ENCODE measurements around the gene SNPH. TPM values are rescaled to one million over a fixed set of nuclear protein-coding genes. Genes with fewer than 3 reads are reported as not detected.

The SNPH gene
- total RNA-seq, 1 experiment from 2014 or later, result 21.4 TPM

DNA sequence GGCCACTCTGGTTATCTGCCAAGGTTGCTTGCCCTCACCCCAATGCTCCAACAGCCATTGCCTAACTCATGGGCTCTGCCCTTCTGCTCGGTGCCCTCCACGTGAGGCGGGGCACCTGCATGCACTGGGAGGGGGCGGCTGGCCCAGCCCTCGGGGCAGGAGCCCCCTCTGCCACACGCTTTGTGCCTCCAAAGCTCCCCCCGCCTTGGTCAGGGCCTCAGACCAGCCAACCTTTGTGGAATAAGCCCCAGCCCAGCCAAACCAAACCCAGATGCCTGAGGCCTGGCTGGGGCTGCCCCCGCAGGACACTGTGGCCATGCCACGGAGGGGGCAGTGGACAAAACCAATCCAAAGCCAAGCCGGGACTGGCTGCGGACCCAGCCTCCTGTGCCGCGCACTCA lies 41.5 kb downstream of the SNPH start:
- POLR2A ChIA-PET (ENCODE audit: unreplicated experiment), result no interaction called here
- Histone ChIP-seq H3K4me3 (ENCODE audit: low read length) (no peak overlapping the region), H3K4me1 (ENCODE audit: insufficient read depth, low read length) (no peaks in the 10 kb centered on the region), H2AFZ (ENCODE audit: low read length) (no peak overlapping the region), H3K27ac (ENCODE audit: low read length) (no peak overlapping the region), H3K9me2 (replicated peaks; ENCODE audit: low read length) (no peaks in the 10 kb centered on the region), H4K20me1 (ENCODE audit: low read length) (no peaks in the 10 kb centered on the region), H3K9me3 (ENCODE audit: low read length) (no peaks in the 10 kb centered on the region), H3F3A (ENCODE audit: low read length, unreplicated experiment) (no peaks in the 10 kb centered on the region), H3K27me3 (ENCODE audit: low read length) (no peaks in the 10 kb centered on the region), H3K4me2 (ENCODE audit: low read length) (no peak overlapping the region), H3K79me2 (ENCODE audit: low read length) (no peaks in the 10 kb centered on the region), H3K9ac (ENCODE audit: low read length) (no peak overlapping the region), H3K36me3 (ENCODE audit: low read depth, low read length) (no peaks in the 10 kb centered on the region)
- intact Hi-C loops (cut with micrococcal nuclease), result no loop called here
- BruUV-seq (replicated peaks), result no TSS peak
- DNase-seq (no peak), ATAC-seq (no peak)
- TF ChIP-seq, protein P1, sequence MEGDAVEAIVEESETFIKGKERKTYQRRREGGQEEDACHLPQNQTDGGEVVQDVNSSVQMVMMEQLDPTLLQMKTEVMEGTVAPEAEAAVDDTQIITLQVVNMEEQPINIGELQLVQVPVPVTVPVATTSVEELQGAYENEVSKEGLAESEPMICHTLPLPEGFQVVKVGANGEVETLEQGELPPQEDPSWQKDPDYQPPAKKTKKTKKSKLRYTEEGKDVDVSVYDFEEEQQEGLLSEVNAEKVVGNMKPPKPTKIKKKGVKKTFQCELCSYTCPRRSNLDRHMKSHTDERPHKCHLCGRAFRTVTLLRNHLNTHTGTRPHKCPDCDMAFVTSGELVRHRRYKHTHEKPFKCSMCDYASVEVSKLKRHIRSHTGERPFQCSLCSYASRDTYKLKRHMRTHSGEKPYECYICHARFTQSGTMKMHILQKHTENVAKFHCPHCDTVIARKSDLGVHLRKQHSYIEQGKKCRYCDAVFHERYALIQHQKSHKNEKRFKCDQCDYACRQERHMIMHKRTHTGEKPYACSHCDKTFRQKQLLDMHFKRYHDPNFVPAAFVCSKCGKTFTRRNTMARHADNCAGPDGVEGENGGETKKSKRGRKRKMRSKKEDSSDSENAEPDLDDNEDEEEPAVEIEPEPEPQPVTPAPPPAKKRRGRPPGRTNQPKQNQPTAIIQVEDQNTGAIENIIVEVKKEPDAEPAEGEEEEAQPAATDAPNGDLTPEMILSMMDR (conservative IDR thresholded peaks at IDR 0.05; ENCODE audit: low read depth, low read length), result no peak
- no peak for TF ChIP-seq EZH2 (IDR thresholded peaks at IDR 0.05; ENCODE audit: low read length, unreplicated experiment)
- TF ChIP-seq EZH2phosphoT487 (IDR thresholded peaks at IDR 0.05; ENCODE audit: borderline replicate concordance, low read length), result no peak
- CTCF ChIA-PET, result no interaction called here

DNA sequence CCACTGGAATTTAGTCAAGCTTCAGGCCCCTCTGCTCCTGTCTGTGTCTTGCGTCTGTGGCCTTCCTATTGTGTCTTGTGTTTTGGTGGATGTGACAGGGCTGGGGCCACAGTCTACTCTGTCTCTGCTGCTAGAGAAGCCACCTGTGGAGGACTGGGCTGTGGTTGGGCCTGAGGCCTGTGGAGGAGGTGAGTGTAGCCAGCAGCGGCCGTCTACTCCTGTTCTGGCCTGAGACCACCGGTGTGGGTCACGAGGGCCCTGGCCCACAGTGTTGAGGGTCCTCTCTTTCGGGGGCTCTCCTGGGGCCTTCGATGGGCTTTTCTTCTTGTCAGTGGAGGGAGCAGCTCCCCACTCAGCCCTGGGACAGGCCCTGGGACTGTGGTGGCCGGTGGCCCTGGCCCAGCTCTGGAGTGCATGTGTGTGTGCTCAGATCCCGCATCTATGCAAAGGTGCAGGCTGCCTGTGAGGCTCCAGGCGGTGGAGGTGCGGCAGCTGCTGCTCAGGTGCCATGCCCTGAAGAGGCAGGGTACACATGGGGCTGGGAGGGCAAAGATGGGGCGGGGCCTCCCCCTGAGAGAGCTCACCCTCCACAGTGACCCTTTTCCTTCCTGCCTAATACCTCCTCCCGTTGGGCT lies 42.1 kb downstream of the SNPH start:
- H3K79me2 ChIP-seq (ENCODE audit: low read length), result no peaks in the 10 kb centered on the region
- no peaks in the 10 kb centered on the region for H3K27me3 ChIP-seq (ENCODE audit: low read length)
- H3K9ac ChIP-seq (ENCODE audit: low read length), result no peak overlapping the region
- H4K20me1 ChIP-seq (ENCODE audit: low read length), result no peaks in the 10 kb centered on the region
- ChIA-PET CTCF (no interaction called here), POLR2A (ENCODE audit: unreplicated experiment) (no interaction called here)
- H3K9me3 ChIP-seq (ENCODE audit: low read length), result no peaks in the 10 kb centered on the region
- no peaks in the 10 kb centered on the region for H3K36me3 ChIP-seq (ENCODE audit: low read depth, low read length)
- no peak overlapping the region for H2AFZ ChIP-seq (ENCODE audit: low read length)
- H3K4me3 ChIP-seq (ENCODE audit: low read length), result no peak overlapping the region
- H3K4me1 ChIP-seq (ENCODE audit: insufficient read depth, low read length), result no peaks in the 10 kb centered on the region
- no peaks in the 10 kb centered on the region for H3K9me2 ChIP-seq (replicated peaks; ENCODE audit: low read length)
- intact Hi-C loops (cut with micrococcal nuclease), result no loop called here
- BruUV-seq (replicated peaks), result no TSS peak
- H3F3A ChIP-seq (ENCODE audit: low read length, unreplicated experiment), result no peaks in the 10 kb centered on the region
- DNase-seq (no peak), ATAC-seq (no peak)
- H3K27ac ChIP-seq (ENCODE audit: low read length), result no peak overlapping the region
- H3K4me2 ChIP-seq (ENCODE audit: low read length), result no peak overlapping the region
- TF ChIP-seq EZH2phosphoT487 (IDR thresholded peaks at IDR 0.05; ENCODE audit: borderline replicate concordance, low read length) (no peak), EZH2 (IDR thresholded peaks at IDR 0.05; ENCODE audit: low read length, unreplicated experiment) (no peak)
- TF ChIP-seq, protein P1 (conservative IDR thresholded peaks at IDR 0.05; ENCODE audit: low read depth, low read length), result no peak

DNA sequence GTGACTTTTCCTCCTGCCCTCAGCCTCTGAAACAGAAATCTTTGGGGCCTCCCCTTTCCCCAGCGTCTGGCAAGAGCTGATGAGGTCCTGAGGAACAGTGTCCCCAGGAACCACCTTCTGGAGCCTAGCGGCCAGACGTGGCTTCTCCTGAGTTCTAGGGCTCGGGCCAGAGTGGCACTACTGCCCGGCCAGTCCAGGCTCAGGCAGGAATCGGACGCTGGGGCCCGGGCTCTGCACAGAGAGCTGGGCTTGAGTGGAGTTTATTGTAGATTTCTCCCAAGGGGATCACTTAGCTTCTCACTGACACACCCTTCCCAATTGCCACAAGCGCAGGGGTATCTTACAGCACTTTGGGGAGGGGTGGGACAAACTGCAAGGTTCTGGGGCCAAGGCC lies 42.6 kb downstream of the SNPH start:
- no peak overlapping the region for H3K4me2 ChIP-seq (ENCODE audit: low read length)
- no peaks in the 10 kb centered on the region for H4K20me1 ChIP-seq (ENCODE audit: low read length)
- H3K4me1 ChIP-seq (ENCODE audit: insufficient read depth, low read length), result peaks cover 2% of the 10 kb centered on the region
- intact Hi-C loops (cut with micrococcal nuclease), result no loop called here
- TF ChIP-seq EZH2phosphoT487 (IDR thresholded peaks at IDR 0.05; ENCODE audit: borderline replicate concordance, low read length), result no peak
- TF ChIP-seq, protein P1 (conservative IDR thresholded peaks at IDR 0.05; ENCODE audit: low read depth, low read length), result no peak
- TF ChIP-seq EZH2 (IDR thresholded peaks at IDR 0.05; ENCODE audit: low read length, unreplicated experiment), result no peak
- H2AFZ ChIP-seq (ENCODE audit: low read length), result no peak overlapping the region
- H3K79me2 ChIP-seq (ENCODE audit: low read length), result no peaks in the 10 kb centered on the region
- POLR2A ChIA-PET (ENCODE audit: unreplicated experiment), result no interaction called here
- H3K9me3 ChIP-seq (ENCODE audit: low read length), result no peaks in the 10 kb centered on the region
- H3K27ac ChIP-seq (ENCODE audit: low read length), result no peak overlapping the region
- no peak overlapping the region for H3K4me3 ChIP-seq (ENCODE audit: low read length)
- no peak for ATAC-seq
- H3K27me3 ChIP-seq (ENCODE audit: low read length), result no peaks in the 10 kb centered on the region
- CTCF ChIA-PET, result no interaction called here
- H3F3A ChIP-seq (ENCODE audit: low read length, unreplicated experiment), result no peaks in the 10 kb centered on the region
- no peaks in the 10 kb centered on the region for H3K36me3 ChIP-seq (ENCODE audit: low read depth, low read length)
- no peak for DNase-seq
- H3K9me2 ChIP-seq (replicated peaks; ENCODE audit: low read length), result no peaks in the 10 kb centered on the region
- no TSS peak for BruUV-seq (replicated peaks)
- no peak overlapping the region for H3K9ac ChIP-seq (ENCODE audit: low read length)
